A673 (cell line): ENCODE measurements around the gene APBB2.

ENCODE experiments used
- EZH2 ChIP-seq: fragments of 200-600 bp; sonication (generic); IDR thresholded peaks from 2 replicates; pipeline ENCODE4 v1.6.1; 2017; ENCODE audit warnings: borderline replicate concordance, low read depth, mild to moderate bottlenecking, mixed read lengths, antibody characterized with exemption, low read length; ENCODE audit not compliant: poor library complexity, severe bottlenecking
- TF ChIP-seq, protein P1 (sequence below): fragments of 300-800, 200-600 bp; sonication (generic); conservative IDR thresholded peaks from 2 replicates; pipeline ENCODE4 v1.5.1; 2017; ENCODE audit warnings: low read depth, mild to moderate bottlenecking, antibody characterized with exemption, low read length, moderate library complexity, mixed read lengths

GRCh38 chr4:41050116-41050515 lies 164.2 kb downstream of the APBB2 start:
- TF ChIP-seq, protein P1, sequence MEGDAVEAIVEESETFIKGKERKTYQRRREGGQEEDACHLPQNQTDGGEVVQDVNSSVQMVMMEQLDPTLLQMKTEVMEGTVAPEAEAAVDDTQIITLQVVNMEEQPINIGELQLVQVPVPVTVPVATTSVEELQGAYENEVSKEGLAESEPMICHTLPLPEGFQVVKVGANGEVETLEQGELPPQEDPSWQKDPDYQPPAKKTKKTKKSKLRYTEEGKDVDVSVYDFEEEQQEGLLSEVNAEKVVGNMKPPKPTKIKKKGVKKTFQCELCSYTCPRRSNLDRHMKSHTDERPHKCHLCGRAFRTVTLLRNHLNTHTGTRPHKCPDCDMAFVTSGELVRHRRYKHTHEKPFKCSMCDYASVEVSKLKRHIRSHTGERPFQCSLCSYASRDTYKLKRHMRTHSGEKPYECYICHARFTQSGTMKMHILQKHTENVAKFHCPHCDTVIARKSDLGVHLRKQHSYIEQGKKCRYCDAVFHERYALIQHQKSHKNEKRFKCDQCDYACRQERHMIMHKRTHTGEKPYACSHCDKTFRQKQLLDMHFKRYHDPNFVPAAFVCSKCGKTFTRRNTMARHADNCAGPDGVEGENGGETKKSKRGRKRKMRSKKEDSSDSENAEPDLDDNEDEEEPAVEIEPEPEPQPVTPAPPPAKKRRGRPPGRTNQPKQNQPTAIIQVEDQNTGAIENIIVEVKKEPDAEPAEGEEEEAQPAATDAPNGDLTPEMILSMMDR: no peak
- no peak for TF ChIP-seq EZH2
